Right ventricle myocardium inferior (tissue), 1 donor: ENCODE data around the gene PPP1R1B. TPM values are rescaled to one million over a fixed set of nuclear protein-coding genes. Genes with fewer than 3 reads are reported as not detected.
A peak's percentile ranks its signal among the peaks of the same experiment; 100 is the strongest.

ENCODE experiments used
- ATAC-seq: fragments of 200-7000 bp; cut with Tn5 transposase; one replicate; pipeline ENCODE4 v1.9.1; 2020; ENCODE audit warnings: mild to moderate bottlenecking, moderate library complexity
- DNase-seq: peaks from one replicate; pipeline ENCODE4 v3.0.0; 2021; ENCODE audit errors: missing footprints
- intact Hi-C: fragments of 100-400 bp; cut with DNase I; formaldehyde crosslinking; loops from one replicate; pipeline ENCODE4 v1.11.0; 2022
- total RNA-seq: library from RNA; stranded (reverse); fragmentation: NEBNext Ultra II Directional; extraction: Animal tissue kit (Norgen Biotek cat#: 25700); gene quantifications from one replicate; pipeline ENCODE4 v1.2.1, GENCODE V29; 2021
- donor health status: DM: no; HTN: yes; CAD: no; lungs with severe emphysema.

PPP1R1B gene
- total RNA-seq, 1 donor from 2014 or later = 0.89 TPM

DNA sequence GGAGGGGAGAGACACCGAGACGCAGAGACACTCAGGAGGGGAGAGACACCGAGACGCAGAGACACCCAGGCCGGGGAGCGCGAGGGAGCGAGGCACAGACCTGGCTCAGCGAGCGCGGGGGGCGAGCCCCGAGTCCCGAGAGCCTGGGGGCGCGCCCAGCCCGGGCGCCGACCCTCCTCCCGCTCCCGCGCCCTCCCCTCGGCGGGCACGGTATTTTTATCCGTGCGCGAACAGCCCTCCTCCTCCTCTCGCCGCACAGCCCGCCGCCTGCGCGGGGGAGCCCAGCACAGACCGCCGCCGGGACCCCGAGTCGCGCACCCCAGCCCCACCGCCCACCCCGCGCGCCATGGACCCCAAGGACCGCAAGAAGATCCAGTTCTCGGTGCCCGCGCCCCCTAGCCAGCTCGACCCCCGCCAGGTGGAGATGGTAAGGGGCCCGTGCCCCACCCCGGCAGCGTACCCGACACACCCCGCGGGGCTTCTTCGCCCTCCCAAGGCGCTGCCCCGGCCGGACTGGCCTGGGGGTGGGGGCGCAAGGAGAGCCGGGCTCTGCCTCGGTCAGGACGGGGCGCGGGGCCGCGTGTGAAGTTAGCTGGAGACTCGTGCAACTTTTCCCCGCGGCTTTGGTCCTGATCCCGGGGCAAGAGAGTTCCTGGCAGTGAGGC lies 427 bp downstream of the PPP1R1B start:
- DNase-seq (peak; percentile 47), ATAC-seq (no peak)
- intact Hi-C loops = no loop called here

DNA sequence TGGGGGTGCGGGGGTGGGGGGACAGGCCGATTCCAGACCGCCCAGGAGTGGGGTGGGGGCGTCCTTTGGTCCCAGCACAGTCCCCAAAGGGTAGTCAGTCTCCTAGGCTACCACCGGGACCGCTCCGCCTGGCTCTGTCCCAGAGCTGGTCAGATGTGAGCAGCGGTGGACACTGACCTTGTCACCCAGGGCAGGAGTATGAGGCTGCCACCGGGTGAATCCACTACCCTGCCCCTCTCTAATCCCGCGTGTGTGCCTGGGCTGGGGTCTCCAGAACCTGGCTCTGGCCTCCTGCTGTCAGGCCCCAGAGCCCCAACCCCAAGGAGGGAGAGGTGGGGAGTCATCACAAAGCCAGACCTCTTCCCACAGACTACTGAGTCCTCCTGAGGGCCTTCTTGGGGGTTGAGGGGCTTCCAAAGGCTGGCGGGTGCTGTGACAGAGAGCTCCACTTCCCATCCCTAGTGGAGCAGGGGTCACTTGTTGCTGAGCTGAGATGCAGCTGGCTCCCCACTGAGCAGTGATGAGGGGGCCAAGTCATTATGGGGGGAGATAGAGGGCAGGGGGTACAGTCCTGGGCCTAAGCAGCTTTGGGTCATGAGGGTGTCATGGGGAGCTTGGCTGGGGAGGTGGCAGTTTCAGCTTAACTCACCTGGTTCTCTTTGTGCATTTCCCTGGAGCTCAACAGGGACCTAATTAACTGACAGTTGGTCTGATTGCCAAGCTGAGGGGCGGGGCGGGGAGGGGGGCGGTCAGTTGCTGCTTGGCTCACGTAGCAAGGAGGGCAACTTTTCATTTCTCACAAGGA lies 1.2 kb downstream of the PPP1R1B start:
- intact Hi-C loops = no loop called here
- DNase-seq (peak; percentile 39), ATAC-seq (no peak)

DNA sequence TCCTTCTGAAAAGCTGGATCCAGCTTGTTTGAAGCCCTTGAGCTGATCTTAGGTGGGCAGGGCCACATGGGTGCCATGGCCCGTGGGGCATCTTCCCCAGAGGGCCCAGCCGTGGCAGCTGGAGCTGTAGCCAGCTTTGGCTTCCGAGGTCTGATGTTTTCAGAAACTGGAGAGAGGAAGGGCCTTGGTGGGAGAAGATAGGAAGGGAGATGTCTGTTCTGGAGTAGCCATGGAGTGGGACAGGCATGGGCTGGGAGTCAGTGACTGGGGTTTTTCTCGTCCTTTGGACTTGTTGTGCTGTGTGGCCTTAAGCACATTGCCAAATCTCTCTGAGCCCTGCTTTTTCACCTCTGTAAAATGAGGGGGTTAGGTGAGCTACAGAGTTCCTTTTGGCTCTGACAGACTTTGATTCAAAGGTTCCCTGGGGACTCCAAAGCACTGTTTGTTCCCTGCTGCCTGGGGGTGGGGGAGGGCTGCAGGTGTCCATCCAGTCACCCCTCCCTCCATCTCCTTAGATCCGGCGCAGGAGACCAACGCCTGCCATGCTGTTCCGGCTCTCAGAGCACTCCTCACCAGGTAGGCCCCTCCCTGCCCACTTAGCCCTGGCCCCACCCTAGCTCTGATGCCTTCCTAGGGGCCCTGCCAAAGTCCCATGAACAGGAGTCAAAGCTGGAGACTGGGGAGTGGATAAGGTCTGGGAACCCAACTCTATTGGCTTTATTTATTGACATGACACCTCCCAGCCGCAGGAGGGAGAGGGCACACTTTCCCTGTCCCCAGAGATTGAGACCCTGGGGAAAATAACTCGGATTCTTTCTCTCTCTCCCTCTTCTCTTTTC lies 2.1 kb downstream of the PPP1R1B start:
- ATAC-seq (no peak), DNase-seq (peak; percentile 34)
- intact Hi-C loops = no loop called here

DNA sequence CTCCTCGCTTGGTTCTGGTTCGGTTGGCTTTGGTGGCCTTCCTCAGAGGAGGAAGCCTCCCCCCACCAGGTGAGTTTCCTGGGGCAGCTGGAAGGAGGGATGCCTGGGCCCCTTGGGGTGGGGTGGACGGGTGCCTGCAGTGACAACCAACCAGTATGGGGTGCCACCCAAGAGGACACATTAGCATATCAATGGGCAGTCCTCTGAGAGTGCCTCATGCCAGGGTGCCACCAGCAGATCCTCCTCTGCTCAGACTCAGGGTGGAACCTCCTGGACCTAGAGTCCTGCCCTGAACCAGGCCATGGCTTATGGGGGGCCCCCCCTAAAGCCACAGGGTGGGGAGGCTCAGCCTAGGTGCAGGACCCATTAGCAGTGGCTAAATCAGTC lies 2.7 kb downstream of the PPP1R1B start:
- DNase-seq (no peak), ATAC-seq (no peak)
- intact Hi-C loops = no loop called here

DNA sequence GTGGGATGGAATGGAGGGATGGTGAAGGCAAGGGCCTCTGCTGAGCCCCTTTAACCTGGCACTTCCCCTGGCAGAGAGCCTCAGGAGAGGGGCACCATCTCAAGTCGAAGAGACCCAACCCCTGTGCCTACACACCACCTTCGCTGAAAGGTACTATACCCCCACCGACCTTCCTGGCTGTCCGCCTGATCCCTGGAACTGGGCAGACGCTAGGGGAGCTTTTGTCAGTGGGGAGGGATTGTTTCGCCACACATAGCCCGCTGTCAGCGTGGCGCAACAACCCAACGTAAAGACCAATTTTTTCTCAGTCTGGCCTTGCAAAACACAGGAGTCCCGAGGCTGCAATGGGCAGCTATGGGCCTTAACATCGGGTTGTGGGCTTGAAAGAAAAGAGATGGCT lies 3.1 kb downstream of the PPP1R1B start:
- no peak for ATAC-seq
- intact Hi-C loops = no loop called here
- peak; percentile 57 for DNase-seq

DNA sequence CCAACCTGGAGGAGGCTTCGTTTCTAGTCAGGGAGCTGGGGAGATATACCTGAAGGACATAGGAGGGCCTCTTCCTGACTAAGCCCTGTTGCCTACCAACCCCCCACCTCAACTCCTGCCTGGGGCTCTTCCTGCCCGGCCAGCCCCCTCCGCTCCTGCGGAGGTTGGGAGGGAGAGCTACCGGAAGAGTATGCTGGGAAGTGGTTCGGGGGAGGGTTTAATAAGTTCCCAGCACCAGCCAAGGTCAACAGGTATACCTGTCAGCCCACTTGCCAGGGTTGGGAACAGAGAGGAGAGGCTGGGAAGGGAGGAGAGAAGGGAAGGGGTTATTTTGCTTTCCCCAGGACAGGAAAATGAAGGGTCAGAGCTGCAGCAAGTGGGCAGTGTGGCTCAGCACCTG lies 4.7 kb downstream of the PPP1R1B start:
- intact Hi-C loops = no loop called here
- ATAC-seq (no peak), DNase-seq (no peak)

DNA sequence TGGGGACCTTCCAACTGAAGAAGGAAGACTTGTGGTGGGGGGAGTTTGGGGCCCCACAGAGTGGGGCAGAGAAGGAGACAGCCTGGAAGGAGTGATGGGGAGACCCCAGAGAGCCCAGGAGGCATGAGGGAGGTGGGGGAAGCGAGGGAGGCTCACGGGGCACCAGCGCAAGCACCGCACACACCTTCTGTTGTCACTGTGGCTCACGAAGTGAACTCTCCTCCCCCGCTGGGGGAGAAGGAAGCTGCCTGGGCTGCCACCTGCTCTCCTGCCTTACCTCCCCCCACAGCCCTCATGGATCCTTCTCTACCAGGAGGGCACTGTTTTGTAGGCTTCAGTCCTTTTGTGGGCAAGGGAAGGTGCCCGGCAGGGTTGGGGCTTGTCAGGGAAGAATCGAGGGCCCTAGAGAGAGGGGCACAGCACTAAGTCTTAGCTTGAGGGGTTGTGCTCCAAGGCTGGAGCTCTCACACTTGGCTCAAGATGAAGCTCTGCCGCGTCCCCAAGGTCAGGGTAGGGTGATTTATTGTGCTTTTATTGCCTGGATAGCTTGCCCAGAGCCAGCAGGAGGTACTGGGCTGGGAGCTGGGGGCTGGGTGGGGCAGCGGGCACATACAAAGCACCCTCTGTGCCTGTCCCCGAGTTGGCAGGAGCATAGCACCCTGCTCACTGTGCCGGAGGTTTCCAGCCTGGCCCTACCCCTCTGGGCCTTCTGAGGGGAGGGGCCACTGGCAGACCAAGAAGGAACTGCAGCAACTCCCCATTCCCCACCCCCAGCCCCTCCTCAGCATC lies 5.6 kb downstream of the PPP1R1B start:
- DNase-seq (peak; percentile 43), ATAC-seq (no peak)
- intact Hi-C loops = no loop called here

DNA sequence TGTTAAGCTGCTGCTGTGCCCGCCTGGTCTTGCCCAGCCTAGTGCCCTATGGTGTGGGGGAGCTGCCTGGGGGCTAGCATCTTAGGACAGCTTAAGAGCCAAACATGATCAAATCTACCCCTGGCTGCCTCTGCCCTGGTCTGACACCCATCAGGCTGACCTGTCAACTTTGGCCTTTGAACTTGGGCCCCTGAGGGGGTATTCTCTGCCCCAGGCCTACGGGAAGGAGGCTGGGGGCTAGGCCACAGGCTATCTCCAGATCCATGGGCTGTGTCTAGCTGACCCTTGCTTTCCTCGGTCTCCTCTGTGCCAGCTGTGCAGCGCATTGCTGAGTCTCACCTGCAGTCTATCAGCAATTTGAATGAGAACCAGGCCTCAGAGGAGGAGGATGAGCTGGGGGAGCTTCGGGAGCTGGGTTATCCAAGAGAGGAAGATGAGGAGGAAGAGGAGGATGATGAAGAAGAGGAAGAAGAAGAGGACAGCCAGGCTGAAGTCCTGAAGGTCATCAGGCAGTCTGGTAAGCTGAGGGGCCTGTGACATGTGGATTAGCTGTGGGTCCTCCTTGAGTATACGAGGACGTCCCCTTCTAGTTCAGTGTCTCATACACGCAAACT lies 6.9 kb downstream of the PPP1R1B start:
- ATAC-seq (no peak), DNase-seq (peak; percentile 45)
- intact Hi-C loops = no loop called here

DNA sequence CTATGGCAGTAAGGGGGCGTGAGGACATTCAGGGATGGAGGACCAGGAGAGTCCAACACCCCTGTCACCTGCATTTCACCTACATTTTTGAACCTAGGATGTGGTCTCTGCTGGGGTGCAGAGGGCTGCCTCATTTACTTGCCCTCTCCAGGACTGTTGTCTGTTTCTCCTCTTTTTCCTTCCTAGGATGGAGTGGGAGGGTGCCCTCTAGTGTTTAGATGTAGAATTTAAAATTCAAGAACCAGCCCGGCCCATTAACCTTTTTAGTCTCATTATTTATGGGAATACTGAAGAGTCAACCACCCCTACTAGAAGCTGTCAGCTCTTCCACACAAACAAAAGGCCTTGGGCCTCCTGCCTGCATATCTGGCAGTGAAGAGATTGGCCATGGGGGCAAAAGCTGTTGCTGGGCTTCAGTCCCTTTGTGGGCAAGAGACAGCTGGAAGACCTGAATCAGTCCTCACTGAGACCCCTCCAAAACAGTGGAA lies 7.7 kb downstream of the PPP1R1B start:
- intact Hi-C loops = no loop called here
- ATAC-seq = no peak
- no peak for DNase-seq

DNA sequence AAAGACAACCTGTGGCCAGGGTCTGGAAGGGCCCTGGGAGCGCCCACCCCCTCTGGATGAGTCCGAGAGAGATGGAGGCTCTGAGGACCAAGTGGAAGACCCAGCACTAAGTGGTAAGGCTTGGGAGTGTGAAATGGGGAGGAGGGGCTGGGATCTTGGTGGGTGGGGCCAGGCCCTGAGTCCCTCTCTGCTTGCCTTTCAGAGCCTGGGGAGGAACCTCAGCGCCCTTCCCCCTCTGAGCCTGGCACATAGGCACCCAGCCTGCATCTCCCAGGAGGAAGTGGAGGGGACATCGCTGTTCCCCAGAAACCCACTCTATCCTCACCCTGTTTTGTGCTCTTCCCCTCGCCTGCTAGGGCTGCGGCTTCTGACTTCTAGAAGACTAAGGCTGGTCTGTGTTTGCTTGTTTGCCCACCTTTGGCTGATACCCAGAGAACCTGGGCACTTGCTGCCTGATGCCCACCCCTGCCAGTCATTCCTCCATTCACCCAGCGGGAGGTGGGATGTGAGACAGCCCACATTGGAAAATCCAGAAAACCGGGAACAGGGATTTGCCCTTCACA lies 8.9 kb downstream of the PPP1R1B start:
- intact Hi-C loops = loop anchor here (5.0 kb wide), 2 partner anchors 37 to 117 kb away; no protein-coding TSS in a partner anchor
- DNase-seq = peak; percentile 70
- no peak for ATAC-seq

DNA sequence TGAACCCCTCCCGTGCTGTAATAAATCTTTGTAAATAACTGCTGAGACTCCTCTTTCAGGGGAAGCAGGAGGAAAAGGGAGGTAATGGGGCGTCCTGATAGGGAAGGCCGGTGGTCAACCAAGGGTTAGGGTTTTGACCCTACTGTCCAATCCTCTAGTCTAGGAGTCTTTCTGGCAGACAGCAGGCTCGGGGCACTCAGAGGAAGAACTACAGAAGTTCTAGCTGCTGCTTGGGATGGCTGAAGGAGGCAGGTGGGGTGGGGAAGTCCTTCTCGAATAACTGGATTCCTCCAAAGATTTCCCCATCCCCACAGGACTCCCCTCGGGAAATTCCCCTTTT lies 9.8 kb downstream of the PPP1R1B start:
- DNase-seq (no peak), ATAC-seq (no peak)
- intact Hi-C loops = loop anchor here (5.0 kb wide), 2 partner anchors 36 to 116 kb away; no protein-coding TSS in a partner anchor

DNA sequence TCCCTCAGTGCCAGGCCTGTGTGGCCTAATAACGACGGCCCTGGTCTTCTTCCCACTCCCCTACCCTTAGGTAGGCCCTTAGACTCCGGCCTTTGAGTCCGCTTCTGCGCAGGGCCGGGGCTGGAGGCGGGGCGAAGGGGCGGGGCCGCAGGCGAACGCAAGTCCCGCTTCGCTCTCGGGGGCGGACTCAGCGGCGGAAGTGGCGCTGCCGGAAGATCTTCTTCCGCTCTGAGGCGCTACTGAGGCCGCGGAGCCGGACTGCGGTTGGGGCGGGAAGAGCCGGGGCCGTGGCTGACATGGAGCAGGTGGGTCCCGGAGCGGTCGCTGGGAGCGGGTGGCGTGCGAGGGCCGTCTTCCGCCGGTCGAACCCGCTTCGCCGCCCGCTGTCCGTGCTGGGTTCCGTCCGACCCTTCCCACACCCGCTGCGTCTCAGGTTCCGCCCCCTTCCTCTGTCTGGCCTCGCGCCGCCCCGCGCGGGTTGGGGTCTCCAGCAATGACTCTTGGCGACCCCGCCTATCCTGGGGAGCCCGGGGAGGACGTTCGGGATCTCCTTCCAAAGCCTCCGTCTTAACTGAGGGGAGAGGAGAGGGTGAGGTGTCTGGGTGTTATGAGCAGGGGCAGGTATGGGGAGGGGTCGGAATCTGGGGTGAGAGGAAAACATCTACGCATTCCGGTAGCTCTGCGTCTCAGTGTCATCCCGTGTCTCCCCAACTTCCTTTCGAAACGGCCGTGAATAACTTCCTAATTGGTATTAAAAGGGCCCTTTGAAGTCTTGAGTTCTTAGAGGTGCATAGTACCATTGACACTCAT lies 10.4 kb downstream of the PPP1R1B start, which contains the start of gene STARD3:
Gene STARD3 (plus strand): TSS at position 218 of the 810 bp plus-strand sequence. CDS start 16,388 bp downstream, outside the sequence.
- intact Hi-C loops = loop anchor here (5.0 kb wide), 2 partner anchors 35 to 115 kb away; no protein-coding TSS in a partner anchor
- DNase-seq (peak; percentile 98), ATAC-seq (peak; percentile 96)

DNA sequence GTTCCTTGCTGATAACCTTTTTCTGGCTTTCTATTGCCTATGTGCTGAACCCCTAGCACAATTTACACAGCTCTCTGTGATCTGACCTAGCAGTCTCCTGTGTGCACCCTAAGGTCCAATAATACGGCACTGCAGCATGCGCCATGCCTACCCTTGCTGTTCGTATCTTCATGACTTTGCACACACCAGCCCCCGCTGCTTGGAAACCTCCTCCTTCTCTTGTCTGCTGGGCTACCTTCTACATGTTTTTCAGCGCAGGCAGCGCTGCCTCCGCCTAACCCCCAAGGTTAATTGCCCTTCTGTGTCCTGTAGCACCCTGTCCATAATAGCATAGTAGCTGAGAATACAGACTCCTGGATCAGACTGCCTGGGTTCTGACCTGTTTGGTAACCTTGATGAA lies 11.6 kb downstream of the PPP1R1B start:
- DNase-seq = peak; percentile 20
- intact Hi-C loops = loop anchor here (5.0 kb wide), 2 partner anchors 34 to 114 kb away; no protein-coding TSS in a partner anchor
- ATAC-seq = no peak

DNA sequence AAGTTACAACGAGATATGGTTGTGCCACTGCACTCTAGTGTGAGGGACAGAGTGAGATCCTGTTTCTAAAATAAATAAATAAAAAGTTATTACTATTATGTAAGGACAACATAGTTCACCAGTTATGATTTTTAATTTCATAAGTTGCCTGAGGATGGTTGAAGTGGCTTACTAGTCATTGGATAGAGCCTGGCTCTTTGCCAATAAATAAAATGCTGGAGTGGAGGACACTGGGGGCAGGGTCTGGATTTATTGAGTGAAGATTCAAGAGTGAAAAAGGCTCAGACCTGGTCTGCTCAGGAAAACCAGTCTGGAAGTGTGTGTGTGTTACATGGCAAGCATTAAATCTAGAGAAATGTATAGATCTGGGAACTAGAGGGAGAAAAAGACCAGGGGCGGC lies 12.3 kb downstream of the PPP1R1B start:
- no peak for ATAC-seq
- intact Hi-C loops = loop anchor here (5.0 kb wide), 2 partner anchors 33 to 113 kb away; no protein-coding TSS in a partner anchor
- no peak for DNase-seq

DNA sequence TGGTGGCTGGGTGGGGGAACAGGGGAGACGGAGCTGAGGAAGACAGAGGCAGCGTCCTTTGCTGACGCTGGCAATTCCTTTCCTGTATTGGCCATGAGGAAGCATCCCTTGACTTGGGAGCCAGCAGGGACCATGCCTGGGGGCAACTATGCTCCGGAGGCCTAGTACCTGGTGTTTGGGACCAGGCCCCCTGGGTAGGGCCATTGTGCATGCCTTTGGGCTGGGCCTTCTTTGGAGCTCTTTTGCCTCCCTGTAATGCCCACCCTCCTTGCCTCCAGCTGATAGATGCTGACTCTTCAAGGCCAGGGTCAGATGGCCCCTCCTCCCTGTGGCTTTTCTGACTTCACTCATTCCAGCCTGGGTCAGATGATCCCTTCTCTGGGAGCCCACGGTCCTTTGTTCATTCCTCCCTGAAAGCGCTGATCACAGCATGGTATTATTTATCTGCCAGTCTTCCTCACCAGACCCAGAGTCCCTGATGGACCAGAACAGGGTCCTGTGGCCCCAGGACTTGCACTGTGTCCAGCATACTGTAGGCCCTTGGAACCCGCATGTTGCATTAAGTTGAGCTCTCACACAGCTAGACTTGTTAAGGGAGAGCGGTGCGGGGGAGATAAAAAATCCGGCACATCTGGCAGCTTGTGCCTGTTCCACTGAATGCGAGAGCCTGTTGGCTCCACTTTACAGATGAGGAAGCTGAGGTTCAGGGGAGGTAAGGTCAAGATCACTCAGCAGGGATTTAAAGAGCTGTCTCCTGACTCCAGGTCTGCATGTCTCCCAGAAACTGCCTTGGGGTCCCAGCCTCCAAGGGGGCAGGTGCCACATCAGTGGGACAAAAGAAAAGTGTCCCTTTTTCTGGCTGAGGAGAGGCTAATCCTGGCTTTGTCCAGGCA lies 13.1 kb downstream of the PPP1R1B start:
- intact Hi-C loops = loop anchor here (5.0 kb wide), 2 partner anchors 32 to 112 kb away; no protein-coding TSS in a partner anchor
- no peak for ATAC-seq
- DNase-seq = no peak

DNA sequence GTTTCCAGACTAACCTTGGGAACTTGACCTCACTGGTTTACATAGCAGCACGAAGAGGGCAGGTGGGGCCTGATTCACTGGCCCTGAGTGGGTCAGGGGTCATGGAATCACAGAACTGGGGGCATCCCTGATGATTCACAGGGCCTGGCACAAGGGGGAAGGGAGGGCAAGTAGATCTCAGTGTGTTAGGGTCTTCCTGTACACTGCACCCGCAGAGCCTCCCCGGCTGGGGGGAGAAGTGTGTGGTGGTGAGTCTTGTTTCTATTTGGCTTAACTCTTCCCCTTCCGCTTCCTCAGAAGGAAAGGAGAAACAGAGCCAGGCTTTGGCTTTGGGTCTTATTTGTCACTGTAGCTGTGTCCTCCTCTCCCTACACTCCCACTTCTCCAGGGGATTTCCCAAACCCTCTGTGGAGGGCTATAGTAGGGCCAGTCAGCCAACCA lies 13.9 kb downstream of the PPP1R1B start:
- ATAC-seq (no peak), DNase-seq (peak; percentile 34)
- intact Hi-C loops = no loop called here
